GM23338 (cell line): ENCODE results near the gene UGCG. TPM values are rescaled to one million over a fixed set of nuclear protein-coding genes. Genes with fewer than 3 reads are reported as not detected.

Experiments
- ATAC-seq: fragments of 200-7000 bp; cut with Tn5 transposase; 3 replicates; pipeline ENCODE4 v1.9.1; 2020
- DNase-seq: peaks from one replicate; pipeline ENCODE4 v3.0.0-alpha.2; 2015; ENCODE audit warnings: low spot score
- H2AFZ ChIP-seq: fragments of 200-600 bp; sonication (generic); 2 replicates; pipeline ENCODE4 v1.8.0; 2016; ENCODE audit warnings: antibody characterized with exemption, mild to moderate bottlenecking, moderate library complexity
- H3F3A ChIP-seq: fragments of 200-600 bp; sonication (generic); replicated peaks from 2 replicates; pipeline ENCODE4 v1.8.0; 2017; ENCODE audit warnings: antibody characterized with exemption, mixed run types, low read depth
- H3K27ac ChIP-seq: fragments of 200-600 bp; sonication (generic); 2 replicates; pipeline ENCODE4 v1.6.1; 2016; ENCODE audit warnings: low read depth
- H3K27me3 ChIP-seq: fragments of 200-600 bp; sonication (generic); 2 replicates; pipeline ENCODE4 v1.8.0; 2016; ENCODE audit warnings: mild to moderate bottlenecking, mixed run types, moderate library complexity; ENCODE audit not compliant: insufficient read depth
- H3K36me3 ChIP-seq: fragments of 200-600 bp; sonication (generic); 2 replicates; pipeline ENCODE4 v1.8.0; 2016; ENCODE audit warnings: mild to moderate bottlenecking; ENCODE audit not compliant: insufficient read depth
- H3K4me1 ChIP-seq: fragments of 200-600 bp; sonication (generic); 2 replicates; pipeline ENCODE4 v1.8.0; 2016; ENCODE audit warnings: mild to moderate bottlenecking, moderate library complexity; ENCODE audit not compliant: insufficient read depth
- H3K4me2 ChIP-seq: fragments of 200-600 bp; sonication (generic); 2 replicates; pipeline ENCODE4 v1.7.1; 2017; ENCODE audit warnings: mixed run types
- H3K4me3 ChIP-seq: fragments of 200-600 bp; sonication (generic); 2 replicates; pipeline ENCODE4 v1.6.1; 2016; ENCODE audit warnings: mixed run types
- H3K79me2 ChIP-seq: fragments of 200-600 bp; sonication (generic); replicated peaks from 2 replicates; pipeline ENCODE4 v1.8.0; 2017; ENCODE audit warnings: mild to moderate bottlenecking; ENCODE audit not compliant: insufficient read depth
- H3K9me2 ChIP-seq: fragments of 200-600 bp; sonication (generic); 2 replicates; pipeline ENCODE4 v1.8.0; 2017; ENCODE audit not compliant: insufficient read depth
- H4K20me1 ChIP-seq: fragments of 200-600 bp; sonication (generic); replicated peaks from 2 replicates; pipeline ENCODE4 v1.8.0; 2017; ENCODE audit warnings: mild to moderate bottlenecking; ENCODE audit not compliant: insufficient read depth
- H3K27ac Mint-ChIP-seq: 2 replicates; pipeline ENCODE4 v1.8.0; 2020; ENCODE audit warnings: inconsistent platforms, mild to moderate bottlenecking, moderate library complexity, mixed read lengths
- H3K27me3 Mint-ChIP-seq: 3 replicates; pipeline ENCODE4 v1.8.0; 2022; ENCODE audit warnings: low read depth, mild to moderate bottlenecking, moderate library complexity, mixed read lengths, inconsistent platforms; ENCODE audit not compliant: insufficient read depth, poor library complexity
- H3K36me3 Mint-ChIP-seq: 3 replicates; pipeline ENCODE4 v1.8.0; 2021; ENCODE audit warnings: low read depth, mild to moderate bottlenecking, inconsistent platforms, moderate library complexity, mixed read lengths
- H3K4me1 Mint-ChIP-seq: 3 replicates; pipeline ENCODE4 v1.8.0; 2020; ENCODE audit warnings: mild to moderate bottlenecking, inconsistent platforms, mixed read lengths
- H3K4me3 Mint-ChIP-seq: 3 replicates; pipeline ENCODE4 v1.8.0; 2021; ENCODE audit warnings: moderate library complexity, mild to moderate bottlenecking, inconsistent platforms, mixed read lengths
- H3K9me3 Mint-ChIP-seq: 3 replicates; pipeline ENCODE4 v1.8.0; 2020; ENCODE audit warnings: moderate library complexity, mild to moderate bottlenecking, inconsistent platforms, mixed read lengths
- CREB1 ChIP-seq: fragments of 250-450 bp; sonication (Bioruptor Pico); IDR thresholded peaks from 2 replicates; pipeline ENCODE4 v1.5.0; 2020; ENCODE audit warnings: low read depth, mild to moderate bottlenecking, moderate library complexity
- CTCF ChIP-seq, 2 experiments: fragments of 200-600 bp in 1 of 2; sonication (generic) in 1 of 2; conservative IDR thresholded peaks; 2 replicates each; pipeline versions ENCODE4 v1.5.1 to v1.6.1; 2016 to 2017; ENCODE audit warnings: antibody characterized with exemption in 2 of 2, low read depth in 2 of 2, mild to moderate bottlenecking in 2 of 2, moderate library complexity in 1 of 2
- ETS1 ChIP-seq: IDR thresholded peaks from 2 replicates; pipeline ENCODE4 v1.6.1; 2016; ENCODE audit warnings: antibody characterized with exemption
- EZH2 ChIP-seq: fragments of 200-600 bp; sonication (generic); IDR thresholded peaks from one replicate; pipeline ENCODE4 v1.8.0; 2017; ENCODE audit warnings: antibody characterized with exemption, mild to moderate bottlenecking, low read depth; ENCODE audit not compliant: unreplicated experiment
- EZH2phosphoT487 ChIP-seq: fragments of 200-600 bp; sonication (generic); IDR thresholded peaks from one replicate; pipeline ENCODE4 v1.8.1; 2018; ENCODE audit warnings: antibody characterized with exemption; ENCODE audit not compliant: unreplicated experiment
- JUNB ChIP-seq: IDR thresholded peaks from one replicate; pipeline ENCODE4 v1.6.1; 2016; ENCODE audit warnings: antibody characterized with exemption; ENCODE audit not compliant: unreplicated experiment
- NANOG ChIP-seq: IDR thresholded peaks from 2 replicates; pipeline ENCODE4 v1.6.1; 2016; ENCODE audit warnings: antibody characterized with exemption, borderline replicate concordance
- POLR2AphosphoS5 ChIP-seq: IDR thresholded peaks from 2 replicates; pipeline ENCODE4 v1.6.1; 2016; ENCODE audit warnings: antibody characterized with exemption, low read depth
- STAT1 ChIP-seq: IDR thresholded peaks from one replicate; pipeline ENCODE4 v1.6.1; 2016; ENCODE audit warnings: antibody characterized with exemption; ENCODE audit not compliant: unreplicated experiment
- ZNF114 ChIP-seq: fragments of 250-450 bp; sonication (Bioruptor Pico); IDR thresholded peaks from 2 replicates; pipeline ENCODE4 v1.5.0; 2020; ENCODE audit warnings: mild to moderate bottlenecking, moderate library complexity
- ZNF331 ChIP-seq: fragments of 250-450 bp; sonication (Bioruptor Pico); IDR thresholded peaks from 2 replicates; pipeline ENCODE4 v1.5.0; 2020; ENCODE audit warnings: low read depth, mild to moderate bottlenecking, moderate library complexity
- ZNF462 ChIP-seq: fragments of 250-450 bp; sonication (Bioruptor Pico); IDR thresholded peaks from 2 replicates; pipeline ENCODE4 v1.5.0; 2020; ENCODE audit warnings: mild to moderate bottlenecking, moderate library complexity
- polyA plus RNA-seq: library from polyadenylated mRNA; unstranded; fragments of >200 nt; fragmentation: Nextera tagmentation; extraction: Ambion mirVana; gene quantifications from 2 replicates; pipeline ENCODE4 v1.2.1, GENCODE V29; 2016
- total RNA-seq: library from RNA; depleted of rRNA; stranded (reverse); fragments of >200 nt; shearing (Covaris generic); gene quantifications from 2 replicates; pipeline ENCODE4 v1.2.3, GENCODE V29; 2014
- TF ChIP-seq, protein P1 (sequence below): IDR thresholded peaks from one replicate; pipeline ENCODE4 v1.6.1; 2018; ENCODE audit warnings: antibody characterized with exemption; ENCODE audit not compliant: unreplicated experiment

The UGCG gene
- total and polyA plus RNA-seq, 2 experiments from 2014 or later, result 30.4 to 44.9 TPM

DNA sequence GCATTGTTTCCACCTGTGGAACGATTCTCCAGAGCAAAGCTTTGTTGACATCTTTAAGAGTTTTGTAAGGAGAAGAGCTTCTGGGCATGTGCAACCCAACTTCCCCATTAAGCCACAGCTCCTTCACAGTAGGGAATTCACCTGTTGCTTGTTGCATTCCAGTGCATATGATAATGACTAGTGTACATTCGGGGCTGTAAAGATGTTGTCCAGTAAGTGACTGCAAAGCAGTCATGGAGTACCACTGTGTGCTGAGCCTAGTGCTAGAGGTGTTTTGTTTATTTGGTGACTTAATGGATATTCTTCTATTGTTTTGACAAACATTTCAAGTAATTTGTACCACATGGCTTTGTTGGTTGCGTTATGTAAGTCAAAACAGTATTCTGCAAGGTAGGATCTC is 12.8 kb downstream of the UGCG start (continued):
- TF ChIP-seq EZH2 (no peak), STAT1 (no peak), NANOG (no peak)

GRCh38 chr9:111910428-111910827 is 13.8 kb downstream of the UGCG start:
- Histone ChIP-seq H3K36me3 (no peaks in the 10 kb centered on the region), H3K27ac (no peak overlapping the region), H3K4me1 (0 out of 2 replicates have a peak, but pooled peaks cover 4% of the 10 kb centered on the region), H3K4me3 (no peak overlapping the region), H3K27me3 (no peaks in the 10 kb centered on the region), H3F3A (no peaks in the 10 kb centered on the region), H3K4me2 (no peak overlapping the region), H4K20me1 (peaks cover 62% of the 10 kb centered on the region), H3K9me2 (no peaks in the 10 kb centered on the region), H3K79me2 (peaks cover 98% of the 10 kb centered on the region), H2AFZ (no peak overlapping the region)
- H3K4me3 Mint-ChIP-seq, result no peak overlapping the region
- no peaks in the 10 kb centered on the region for H3K36me3 Mint-ChIP-seq
- peaks cover 3% of the 10 kb centered on the region for H3K4me1 Mint-ChIP-seq
- TF ChIP-seq CREB1 (CRISPR knock-in tag) (no peak), CTCF (conservative IDR thresholded peaks at IDR 0.05; ENCODE audit: low read depth in 2 of 2) (no peak), POLR2AphosphoS5 (no peak), EZH2 (no peak), JUNB (no peak), ZNF331 (CRISPR knock-in tag) (no peak), NANOG (no peak), ETS1 (no peak), ZNF462 (CRISPR knock-in tag) (no peak), STAT1 (no peak), ZNF114 (CRISPR knock-in tag) (no peak), EZH2phosphoT487 (no peak)
- TF ChIP-seq, protein P1, sequence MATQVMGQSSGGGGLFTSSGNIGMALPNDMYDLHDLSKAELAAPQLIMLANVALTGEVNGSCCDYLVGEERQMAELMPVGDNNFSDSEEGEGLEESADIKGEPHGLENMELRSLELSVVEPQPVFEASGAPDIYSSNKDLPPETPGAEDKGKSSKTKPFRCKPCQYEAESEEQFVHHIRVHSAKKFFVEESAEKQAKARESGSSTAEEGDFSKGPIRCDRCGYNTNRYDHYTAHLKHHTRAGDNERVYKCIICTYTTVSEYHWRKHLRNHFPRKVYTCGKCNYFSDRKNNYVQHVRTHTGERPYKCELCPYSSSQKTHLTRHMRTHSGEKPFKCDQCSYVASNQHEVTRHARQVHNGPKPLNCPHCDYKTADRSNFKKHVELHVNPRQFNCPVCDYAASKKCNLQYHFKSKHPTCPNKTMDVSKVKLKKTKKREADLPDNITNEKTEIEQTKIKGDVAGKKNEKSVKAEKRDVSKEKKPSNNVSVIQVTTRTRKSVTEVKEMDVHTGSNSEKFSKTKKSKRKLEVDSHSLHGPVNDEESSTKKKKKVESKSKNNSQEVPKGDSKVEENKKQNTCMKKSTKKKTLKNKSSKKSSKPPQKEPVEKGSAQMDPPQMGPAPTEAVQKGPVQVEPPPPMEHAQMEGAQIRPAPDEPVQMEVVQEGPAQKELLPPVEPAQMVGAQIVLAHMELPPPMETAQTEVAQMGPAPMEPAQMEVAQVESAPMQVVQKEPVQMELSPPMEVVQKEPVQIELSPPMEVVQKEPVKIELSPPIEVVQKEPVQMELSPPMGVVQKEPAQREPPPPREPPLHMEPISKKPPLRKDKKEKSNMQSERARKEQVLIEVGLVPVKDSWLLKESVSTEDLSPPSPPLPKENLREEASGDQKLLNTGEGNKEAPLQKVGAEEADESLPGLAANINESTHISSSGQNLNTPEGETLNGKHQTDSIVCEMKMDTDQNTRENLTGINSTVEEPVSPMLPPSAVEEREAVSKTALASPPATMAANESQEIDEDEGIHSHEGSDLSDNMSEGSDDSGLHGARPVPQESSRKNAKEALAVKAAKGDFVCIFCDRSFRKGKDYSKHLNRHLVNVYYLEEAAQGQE, result no peak
- ATAC-seq (no peak), DNase-seq (no peak)
- H3K27ac Mint-ChIP-seq, result no peak overlapping the region
- H3K9me3 Mint-ChIP-seq, result no peaks in the 10 kb centered on the region
- no peaks in the 10 kb centered on the region for H3K27me3 Mint-ChIP-seq
